Activated CD8-positive, alpha-beta T cell treated with anti-CD3 and anti-CD28 coated beads for 36 hours (primary cell): ENCODE measurements around the gene TMEM151B. TPM values are rescaled to one million over a fixed set of nuclear protein-coding genes. Genes with fewer than 3 reads are reported as not detected.

Source experiments
- ATAC-seq: fragments of 200-7000 bp; cut with Tn5 transposase; one replicate; pipeline ENCODE4 v1.10.0; 2021; ENCODE audit warnings: mild to moderate bottlenecking, moderate library complexity
- CTCF ChIA-PET: fragments of 350-600 bp; sonication (Branson Sonifier 250); formaldehyde crosslinking; loops from one replicate; lab custom pipeline; 2021; ENCODE audit warnings: antibody characterized with exemption; lab: Charles Lee
- POLR2A ChIA-PET: fragments of 350-600 bp; sonication (Branson Sonifier 250); formaldehyde crosslinking; loops from one replicate; lab custom pipeline; 2021; ENCODE audit warnings: antibody characterized with exemption; lab: Charles Lee
- DNase-seq: peaks from one replicate; pipeline ENCODE4 v3.0.0-alpha.2; 2020
- H3K27ac Mint-ChIP-seq: one replicate; pipeline ENCODE4 v1.8.0; 2021; ENCODE audit warnings: mild to moderate bottlenecking, mixed read lengths
- H3K27me3 Mint-ChIP-seq: one replicate; pipeline ENCODE4 v1.8.0; 2021; ENCODE audit warnings: mixed read lengths
- H3K36me3 Mint-ChIP-seq: one replicate; pipeline ENCODE4 v1.8.0; 2021; ENCODE audit warnings: low read depth, mixed read lengths
- H3K4me1 Mint-ChIP-seq: one replicate; pipeline ENCODE4 v1.8.0; 2021; ENCODE audit warnings: low read depth, mixed read lengths
- H3K4me3 Mint-ChIP-seq: one replicate; pipeline ENCODE4 v1.8.0; 2021; ENCODE audit warnings: mild to moderate bottlenecking, moderate library complexity, mixed read lengths
- H3K9me3 Mint-ChIP-seq: one replicate; pipeline ENCODE4 v1.8.0; 2021; ENCODE audit warnings: mixed read lengths
- CTCF ChIP-seq: fragments of 200-600 bp; IDR thresholded peaks from one replicate; pipeline ENCODE4 v1.8.0; 2022; ENCODE audit warnings: antibody characterized with exemption, mild to moderate bottlenecking
- intact Hi-C: fragments of 100-400 bp; cut with micrococcal nuclease; formaldehyde crosslinking; loops from one replicate; pipeline ENCODE4 v1.10.0; 2022
- total RNA-seq, 2 experiments: library from RNA; stranded (reverse); gene quantifications; one replicate each; pipeline ENCODE4 v1.2.3, GENCODE V29; 2021

TMEM151B gene
- total RNA-seq, 2 experiments from 2014 or later: 0.05 TPM; not detected in 1

DNA sequence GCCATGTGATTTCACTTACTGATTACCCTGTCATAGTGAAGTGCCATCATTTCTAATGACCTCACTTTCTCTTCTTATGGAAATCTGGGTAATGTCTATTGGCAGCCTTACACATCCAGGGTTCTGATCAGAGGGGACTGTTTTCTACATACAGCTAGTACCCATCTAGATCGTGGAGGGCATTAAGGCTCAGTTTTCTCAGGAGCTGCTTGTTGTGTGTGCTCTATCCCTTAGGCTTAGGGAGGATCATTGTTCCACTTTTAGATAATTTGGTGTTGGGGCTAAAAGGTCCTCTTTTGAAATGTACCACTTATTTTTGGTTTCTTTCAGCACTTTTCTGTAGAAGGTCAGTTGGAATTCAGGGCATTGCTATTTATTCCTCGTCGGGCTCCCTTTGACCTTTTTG is 19.5 kb upstream of the TMEM151B start:
- no peak for TF ChIP-seq CTCF
- peaks cover 3% of the 10 kb centered on the region for H3K27me3 Mint-ChIP-seq
- H3K4me3 Mint-ChIP-seq: peak overlapping the region; percentile 100
- H3K9me3 Mint-ChIP-seq: no peaks in the 10 kb centered on the region
- CTCF ChIA-PET: interaction anchor here (0.8 to 1.6 kb wide), 3 partner anchors 11 to 14 kb away, joined by 3 to 5 read pairs (median 4); no protein-coding TSS in a partner anchor
- DNase-seq: no peak
- intact Hi-C loops: no loop called here
- H3K36me3 Mint-ChIP-seq: peaks cover 74% of the 10 kb centered on the region
- no peak for ATAC-seq
- H3K4me1 Mint-ChIP-seq: peaks cover 65% of the 10 kb centered on the region
- H3K27ac Mint-ChIP-seq: peak overlapping the region; percentile 100
- POLR2A ChIA-PET: interaction anchor here (1.0 to 17.2 kb wide), 4 partner anchors 5 to 18 kb away, joined by 5 to 486 read pairs (median 16); partner anchors contain the start of gene HSP90AB1

DNA sequence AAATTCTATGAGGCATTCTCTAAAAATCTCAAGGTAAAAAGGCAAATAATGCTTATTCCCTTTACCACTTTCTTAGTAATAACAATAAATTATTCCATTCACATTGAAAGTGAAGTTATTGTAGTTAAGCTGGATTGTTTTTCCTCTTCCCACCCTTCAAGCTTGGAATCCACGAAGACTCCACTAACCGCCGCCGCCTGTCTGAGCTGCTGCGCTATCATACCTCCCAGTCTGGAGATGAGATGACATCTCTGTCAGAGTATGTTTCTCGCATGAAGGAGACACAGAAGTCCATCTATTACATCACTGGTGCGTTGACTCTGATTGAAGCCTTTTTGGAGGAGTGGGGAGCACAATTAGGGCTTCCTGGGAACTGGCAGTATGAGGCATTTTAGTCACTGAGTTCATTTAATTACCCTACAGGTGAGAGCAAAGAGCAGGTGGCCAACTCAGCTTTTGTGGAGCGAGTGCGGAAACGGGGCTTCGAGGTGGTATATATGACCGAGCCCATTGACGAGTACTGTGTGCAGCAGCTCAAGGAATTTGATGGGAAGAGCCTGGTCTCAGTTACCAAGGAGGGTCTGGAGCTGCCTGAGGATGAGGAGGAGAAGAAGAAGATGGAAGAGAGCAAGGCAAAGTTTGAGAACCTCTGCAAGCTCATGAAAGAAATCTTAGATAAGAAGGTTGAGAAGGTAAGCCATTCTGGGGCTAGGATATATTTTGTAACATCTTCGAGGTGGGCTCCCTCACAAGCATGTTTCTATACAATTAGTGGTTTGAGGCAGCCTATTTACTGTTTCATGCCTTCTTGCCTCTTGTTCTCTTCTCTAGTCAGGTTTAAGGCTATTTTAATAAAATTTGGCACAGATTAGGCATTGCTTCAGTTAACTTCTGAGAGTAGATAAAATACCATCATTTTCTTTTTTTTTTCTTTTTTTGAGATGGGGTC is 18.4 kb upstream of the TMEM151B start:
- Mint-ChIP-seq H3K27me3 (peaks cover 2% of the 10 kb centered on the region), H3K4me3 (peak overlapping the region; percentile 100)
- POLR2A ChIA-PET: interaction anchor here (0.6 to 17.2 kb wide), 5 partner anchors 6 to 64 kb away, joined by 3 to 486 read pairs (median 5); partner anchors contain the start of gene HSP90AB1

GRCh38 chr6:44253307-44254101 is 16.7 kb upstream of the TMEM151B start:
- Mint-ChIP-seq H3K27me3 (no peaks in the 10 kb centered on the region), H3K36me3 (peaks cover 61% of the 10 kb centered on the region), H3K4me1 (peaks cover 81% of the 10 kb centered on the region), H3K27ac (peak overlapping the region; percentile 59), H3K9me3 (no peaks in the 10 kb centered on the region), H3K4me3 (peak overlapping the region; percentile 5)
- POLR2A ChIA-PET: interaction anchor here (0.8 to 17.2 kb wide), 7 partner anchors 8 to 81 kb away, joined by 3 to 486 read pairs (median 11); partner anchors contain the start of genes HSP90AB1 and SLC29A1
- peak; percentile 71 for TF ChIP-seq CTCF
- intact Hi-C loops: no loop called here
- DNase-seq: peak; percentile 81
- ATAC-seq: peak; percentile 15
- CTCF ChIA-PET: interaction anchor here (0.8 to 3.0 kb wide), 8 partner anchors 8 to 158 kb away, joined by 3 to 12 read pairs (median 6); partner anchors contain the start of gene SLC29A1

More for the DNA sequence above, 18.4 kb upstream of the TMEM151B start:
- CTCF ChIA-PET: interaction anchor here (0.8 to 1.8 kb wide), 5 partner anchors 9 to 80 kb away, joined by 3 to 6 read pairs (median 4); no protein-coding TSS in a partner anchor
- peaks cover 73% of the 10 kb centered on the region for H3K36me3 Mint-ChIP-seq
- DNase-seq: no peak
- no peaks in the 10 kb centered on the region for H3K9me3 Mint-ChIP-seq
- peak overlapping the region; percentile 62 for H3K27ac Mint-ChIP-seq
- peaks cover 72% of the 10 kb centered on the region for H3K4me1 Mint-ChIP-seq
- intact Hi-C loops: no loop called here
- TF ChIP-seq CTCF: no peak
- no peak for ATAC-seq

- DNase-seq: peak; percentile 42
- Mint-ChIP-seq H3K36me3 (peaks cover 56% of the 10 kb centered on the region), H3K27ac (peak overlapping the region; percentile 85), H3K9me3 (no peaks in the 10 kb centered on the region), H3K4me1 (peaks cover 74% of the 10 kb centered on the region), H3K27me3 (no peaks in the 10 kb centered on the region), H3K4me3 (peak overlapping the region; percentile 85)
- POLR2A ChIA-PET: interaction anchor here (0.8 to 17.2 kb wide), 14 partner anchors 8 to 130 kb away, joined by 3 to 486 read pairs (median 4); partner anchors contain the start of genes AARS2, HSP90AB1 and SLC29A1
- no peak for TF ChIP-seq CTCF
- intact Hi-C loops: no loop called here
- ATAC-seq: peak; percentile 1
- CTCF ChIA-PET: interaction anchor here (0.8 to 3.2 kb wide), 8 partner anchors 7 to 159 kb away, joined by 3 to 12 read pairs (median 6); no protein-coding TSS in a partner anchor
Observed at GRCh38 chr6:44254191-44255104, 15.8 kb upstream of the TMEM151B start.
